HL-60/S4 treated with retinoic acid at 250 ng/mL for 4 days and 3 days (cell line): ENCODE results near the gene SLC12A2.

Source experiments
- in situ Hi-C: fragments of 300-500 bp; cut with MboI; formaldehyde crosslinking; loops from 2 replicates; pipeline ENCODE4 v1.7.0; 2022; ENCODE audit warnings: low sequenced_read_pairs

The SLC12A2 gene

GRCh38 chr5:128216860-128217531 lies 133.4 kb downstream of the SLC12A2 start:
- in situ Hi-C loops = loop anchor here (25.0 kb wide), 1 partner anchor 655 kb away; no protein-coding TSS in a partner anchor

- in situ Hi-C loops = loop anchor here (25.0 kb wide), 1 partner anchor 659 kb away; no protein-coding TSS in a partner anchor
Observed at GRCh38 chr5:128220841-128221240, 137.3 kb downstream of the SLC12A2 start.

GRCh38 chr5:128224336-128224735 lies 140.8 kb downstream of the SLC12A2 start:
- in situ Hi-C loops = loop anchor here (25.0 kb wide), 1 partner anchor 662 kb away; no protein-coding TSS in a partner anchor

GRCh38 chr5:128225245-128226030 lies 141.9 kb downstream of the SLC12A2 start:
- in situ Hi-C loops = no loop called here

GRCh38 chr5:128228008-128228407 lies 144.4 kb downstream of the SLC12A2 start:
- in situ Hi-C loops = no loop called here

GRCh38 chr5:128228521-128228920 lies 145.0 kb downstream of the SLC12A2 start:
- in situ Hi-C loops = no loop called here

GRCh38 chr5:128234928-128235641 lies 151.5 kb downstream of the SLC12A2 start:
- in situ Hi-C loops = no loop called here

- in situ Hi-C loops = no loop called here
Observed at GRCh38 chr5:128236334-128236733, 152.8 kb downstream of the SLC12A2 start.

GRCh38 chr5:128237000-128237399 lies 153.4 kb downstream of the SLC12A2 start:
- in situ Hi-C loops = no loop called here

GRCh38 chr5:128237546-128237945 lies 154.0 kb downstream of the SLC12A2 start:
- in situ Hi-C loops = no loop called here
